GM12891 (cell line): ENCODE data around the gene SYNDIG1.

ENCODE experiments used
- PAX5 ChIP-seq: IDR thresholded peaks from 2 replicates; pipeline ENCODE4 v1.6.1; 2011; ENCODE audit warnings: low read length, moderate library complexity, mild to moderate bottlenecking; ENCODE audit not compliant: insufficient read depth, severe bottlenecking
- POLR2A ChIP-seq: IDR thresholded peaks from 2 replicates; pipeline ENCODE4 v1.6.1; 2011; ENCODE audit warnings: low read depth, low read length, control low read depth
- POLR2AphosphoS5 ChIP-seq: IDR thresholded peaks from 2 replicates; pipeline ENCODE4 v1.6.1; 2011; ENCODE audit warnings: low read depth, low read length, control low read depth
- SPI1 ChIP-seq: IDR thresholded peaks from 2 replicates; pipeline ENCODE4 v1.6.1; 2011; ENCODE audit warnings: low read depth, low read length, control low read depth

GRCh38 chr20:24598996-24599395 is 129.6 kb downstream of the SYNDIG1 start:
- TF ChIP-seq POLR2A (no peak), POLR2AphosphoS5 (no peak), PAX5 (no peak), SPI1 (no peak)
